Measurements from ENCODE around the gene CBR3.
"Not testable (repeated sequence)": the region's sequence is repeated elsewhere in the genome, so short reads cannot be mapped to it uniquely, and the experiment has no call there.

CBR3 gene

DNA sequence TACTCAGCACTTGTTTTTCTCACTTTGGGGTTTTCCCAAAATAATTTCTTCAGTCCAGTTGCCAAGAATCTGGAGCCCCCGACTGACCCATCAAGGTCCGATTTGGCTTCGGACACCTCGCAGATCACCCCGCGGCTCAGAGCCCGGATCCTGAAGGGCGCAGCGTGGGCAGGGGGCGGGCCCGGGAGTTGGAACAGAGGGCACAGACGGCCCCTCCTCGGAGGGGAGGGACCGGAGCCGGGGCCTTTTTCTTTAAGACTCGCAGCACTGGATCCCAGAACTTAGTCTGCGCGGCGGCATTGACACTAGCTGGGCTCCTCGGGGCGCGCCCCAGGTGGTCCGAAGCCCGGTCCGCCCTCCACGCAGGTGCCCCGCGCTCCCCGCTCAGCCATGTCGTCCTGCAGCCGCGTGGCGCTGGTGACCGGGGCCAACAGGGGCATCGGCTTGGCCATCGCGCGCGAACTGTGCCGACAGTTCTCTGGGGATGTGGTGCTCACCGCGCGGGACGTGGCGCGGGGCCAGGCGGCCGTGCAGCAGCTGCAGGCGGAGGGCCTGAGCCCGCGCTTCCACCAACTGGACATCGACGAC, at the start of gene CBR3:
TSS of gene CBR3 (plus strand) at position 277 of the 588 bp plus-strand sequence. CDS start at position 391, 114 bp downstream.
- no peak for DNase-seq (ENCODE audit: low spot score)

DNA sequence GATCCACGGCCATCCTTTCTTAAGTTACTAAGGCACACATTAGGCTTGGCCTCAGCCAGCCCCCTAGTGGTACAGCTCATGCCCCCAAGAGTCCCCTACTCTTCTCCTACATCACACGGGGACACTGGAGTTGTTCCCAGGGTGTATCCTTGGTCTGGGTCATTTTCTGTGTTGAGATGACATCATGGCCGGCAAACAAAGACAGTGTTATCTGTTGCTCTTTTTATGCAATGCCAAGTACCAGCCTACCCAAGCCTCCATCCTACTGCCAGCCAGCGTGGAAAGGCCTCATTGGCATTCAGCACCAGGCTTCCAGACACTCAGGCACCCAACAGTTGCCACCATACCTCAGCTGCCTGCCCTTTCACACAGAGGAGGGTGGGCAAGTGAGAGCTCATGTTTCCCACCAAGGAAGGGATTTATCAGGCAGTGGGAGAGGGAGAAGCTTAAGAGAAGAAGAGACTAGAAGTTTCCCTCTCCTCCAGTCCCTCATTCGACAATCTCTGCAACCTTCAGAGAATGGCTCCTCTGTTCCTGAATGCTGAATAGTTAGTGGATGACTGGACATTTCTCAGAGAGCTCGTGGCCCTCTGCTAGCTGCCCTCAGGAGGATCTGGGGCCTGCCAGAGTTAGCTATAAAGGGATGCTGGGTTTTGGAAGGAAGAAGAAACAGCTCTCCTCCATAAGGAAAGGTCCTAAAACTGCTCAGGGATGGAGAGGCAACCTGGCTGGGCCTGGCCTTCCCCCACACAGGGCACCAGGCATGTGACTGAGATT, 47.3 kb upstream of the CBR3 start:
- no peak for DNase-seq (ENCODE audit: low spot score)

DNA sequence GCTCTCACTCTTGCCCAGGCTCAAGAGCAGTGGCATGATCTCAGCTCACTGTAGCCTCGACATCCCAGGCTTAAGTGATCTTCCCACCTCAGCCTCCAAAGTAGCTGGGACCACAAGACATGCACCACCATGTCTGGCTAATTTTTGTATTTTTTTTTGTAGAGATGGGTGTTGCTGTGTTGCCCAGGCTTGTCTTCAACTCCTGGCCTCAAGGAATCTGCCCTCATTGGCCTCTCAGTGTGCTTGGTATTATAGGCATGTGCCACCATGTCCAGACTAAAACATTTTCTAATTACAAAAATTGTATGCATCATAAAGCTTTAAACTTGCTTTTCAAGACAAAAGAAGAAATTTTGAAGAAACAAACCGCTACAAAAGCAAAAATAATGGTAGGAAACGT, 44.9 kb upstream of the CBR3 start:
- DNase-seq (ENCODE audit: low spot score): no peak

DNA sequence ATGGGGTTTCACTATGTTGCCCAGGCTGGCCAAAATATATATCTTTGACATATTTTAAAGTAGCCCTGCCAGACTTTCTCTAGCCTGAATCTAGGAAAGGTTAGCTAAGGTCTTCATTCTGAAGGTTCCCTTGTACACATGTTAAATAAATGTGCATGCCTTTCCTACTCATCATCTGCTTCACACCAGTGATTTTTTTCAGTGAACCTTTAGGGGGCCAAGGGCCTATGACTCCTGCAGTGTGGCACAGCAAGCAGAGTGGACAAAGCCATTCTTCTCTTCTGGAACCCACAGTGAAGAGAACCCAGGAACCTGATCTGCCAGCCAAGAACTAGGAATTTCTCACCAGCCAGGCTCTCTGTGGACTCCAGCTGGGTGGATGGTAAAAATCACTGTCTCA, 42.2 kb upstream of the CBR3 start:
- DNase-seq (ENCODE audit: low spot score): no peak

DNA sequence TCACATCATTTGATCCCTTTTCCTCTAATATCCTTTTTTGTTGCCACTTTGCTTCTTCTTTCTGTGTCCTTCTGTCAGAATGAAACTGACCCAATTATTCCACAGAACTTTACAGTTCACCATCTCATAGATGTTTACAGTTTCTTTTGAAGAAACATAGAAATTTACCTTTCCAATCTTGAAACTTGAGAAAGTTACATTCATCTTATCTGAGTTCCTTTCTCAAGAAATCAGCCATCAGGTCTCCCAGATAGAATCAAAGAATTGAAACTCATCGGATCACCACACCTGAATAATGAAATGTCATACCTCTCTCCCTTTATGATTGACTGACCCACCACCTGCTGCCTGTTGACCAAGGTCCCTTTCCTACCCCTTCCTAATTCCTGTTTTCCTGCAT, 41.4 kb upstream of the CBR3 start:
- no peak for DNase-seq (ENCODE audit: low spot score)

DNA sequence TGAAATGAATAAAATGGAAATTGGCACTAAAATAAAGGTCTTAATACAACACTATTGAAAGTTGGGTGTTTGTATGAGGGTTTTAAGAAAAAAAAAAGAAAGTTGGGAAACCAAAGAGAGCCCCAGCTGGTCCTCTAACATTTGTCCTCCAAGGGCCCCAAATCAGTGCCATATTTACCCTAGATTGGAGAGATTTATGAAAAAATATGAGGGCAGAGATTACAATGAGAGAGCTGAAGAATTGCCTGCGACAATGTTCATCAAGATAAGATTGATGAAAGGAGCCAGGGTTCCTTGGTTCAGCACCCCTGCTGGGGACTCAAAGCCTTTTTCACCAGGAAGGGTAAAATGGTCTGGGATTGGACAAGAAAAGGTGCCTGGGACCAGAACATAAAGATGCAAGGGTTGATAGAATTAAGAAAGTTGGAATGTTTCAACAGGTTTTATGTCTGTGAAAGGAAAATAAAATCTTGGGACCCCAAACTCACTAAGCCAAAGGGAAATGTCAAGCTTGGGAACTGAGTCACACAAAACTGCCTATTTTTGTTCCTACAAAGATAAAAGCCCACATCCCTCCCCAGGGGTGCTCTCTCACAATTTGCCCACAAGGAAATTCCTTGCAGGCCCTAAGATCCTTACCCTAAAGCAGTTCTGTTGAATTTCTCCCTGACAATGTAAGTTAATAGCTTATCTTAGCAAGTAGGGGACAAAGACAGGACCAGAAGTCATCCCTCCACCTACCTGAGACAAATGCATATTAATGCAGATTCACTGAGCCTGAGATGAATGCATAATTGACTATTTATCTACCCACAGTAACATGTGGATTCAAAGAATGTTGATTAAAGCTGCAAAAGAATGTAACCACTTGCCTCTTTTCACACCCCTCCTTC, 38.2 kb upstream of the CBR3 start:
- DNase-seq (ENCODE audit: low spot score): no peak

DNA sequence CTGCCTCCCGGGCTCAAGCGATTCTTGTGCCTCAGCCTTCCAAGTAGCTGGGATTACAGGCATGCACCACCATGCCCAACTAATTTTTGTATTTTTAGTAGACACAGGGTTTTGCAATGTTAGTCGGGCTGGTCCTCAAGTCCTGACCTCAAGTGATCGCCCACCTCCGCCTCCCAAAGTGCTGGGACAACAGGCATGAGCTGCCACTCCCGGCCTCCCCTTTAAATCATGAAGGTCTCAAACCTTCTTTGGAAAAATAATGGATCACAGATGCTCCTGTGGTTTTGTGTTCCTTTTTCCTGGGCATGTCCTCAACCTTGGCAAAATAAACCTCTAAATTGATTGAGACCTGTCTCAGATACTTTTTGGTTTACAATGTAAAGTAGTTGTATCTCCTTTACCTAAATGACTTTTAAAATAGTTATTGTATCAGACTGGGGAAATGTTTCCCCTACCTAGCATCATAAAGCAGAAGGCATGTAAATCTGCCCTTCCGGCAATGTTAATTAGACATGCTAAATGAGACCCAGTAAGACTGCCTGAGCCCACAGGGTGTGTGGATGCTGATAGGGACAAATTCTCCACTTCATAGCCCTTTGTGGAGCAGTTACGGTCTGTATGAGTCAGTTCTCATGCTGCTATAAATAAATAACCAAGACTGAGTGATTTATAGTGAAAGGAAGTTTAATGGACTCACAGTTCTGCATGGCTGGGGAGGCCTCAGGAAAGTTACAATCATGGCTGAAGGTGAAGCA, 37.3 kb upstream of the CBR3 start:
- no peak for DNase-seq (ENCODE audit: low spot score)

DNA sequence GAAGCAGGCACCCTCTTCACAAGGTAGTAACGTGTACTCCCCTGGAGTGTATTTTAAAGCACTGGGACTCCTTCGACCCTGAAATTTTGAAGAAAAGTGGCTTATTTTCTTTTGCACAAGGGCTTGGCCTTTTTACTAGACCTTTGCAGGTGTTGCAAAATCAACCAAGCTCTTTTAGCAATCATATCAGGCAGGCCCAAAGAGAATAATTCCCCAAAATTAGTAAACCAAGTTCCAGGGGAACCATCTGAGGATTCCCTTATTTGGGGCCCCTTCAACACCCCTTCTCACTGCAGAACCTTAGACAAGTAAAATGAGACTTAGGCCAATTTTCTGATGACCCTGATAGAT, 36.7 kb upstream of the CBR3 start:
- no peak for DNase-seq (ENCODE audit: low spot score)

DNA sequence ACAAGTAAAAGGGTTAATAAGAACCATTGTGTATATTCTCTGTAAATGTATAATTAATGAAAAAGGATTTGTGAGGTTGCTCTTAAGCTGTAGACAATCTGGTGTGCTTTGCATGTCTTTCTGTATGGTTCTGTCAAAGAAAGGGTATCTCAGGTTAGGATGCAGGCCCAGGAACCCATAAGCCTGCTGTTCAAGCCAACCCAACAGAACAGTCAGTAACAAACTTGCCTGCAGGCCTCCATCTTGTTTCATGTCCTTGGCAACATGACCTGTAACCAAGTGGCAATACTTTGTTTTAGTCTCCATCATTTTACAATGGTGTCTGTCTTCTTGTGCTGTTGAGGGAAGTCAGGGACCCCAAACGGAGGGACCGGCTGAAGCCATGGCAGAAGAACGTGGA, 35.9 kb upstream of the CBR3 start:
- no peak for DNase-seq (ENCODE audit: low spot score)

DNA sequence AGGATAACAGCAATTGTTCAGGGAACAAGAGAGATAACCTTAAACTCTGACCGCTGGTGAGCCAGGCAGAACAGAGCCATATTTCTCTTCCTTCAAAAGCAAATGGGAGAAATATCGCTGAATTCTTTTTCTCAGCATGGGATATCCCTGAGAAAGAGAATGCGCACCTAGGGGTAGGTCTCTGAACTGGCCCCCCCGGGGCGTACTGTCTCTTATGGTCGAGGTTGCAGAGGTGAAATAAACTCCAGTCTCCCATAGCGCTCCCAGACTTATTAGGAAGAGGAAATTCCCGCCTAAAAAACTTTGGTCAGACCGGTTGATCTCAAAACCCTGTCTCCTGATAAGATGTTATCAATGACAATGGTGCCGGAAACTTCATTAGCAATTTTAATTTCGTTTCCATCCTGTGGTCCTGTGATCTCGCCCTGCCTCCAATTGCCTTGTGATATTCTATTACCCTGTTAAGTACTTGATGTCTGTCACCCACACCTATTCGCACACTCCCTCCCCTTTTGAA, 35.1 kb upstream of the CBR3 start:
- not testable (repeated sequence) for DNase-seq (ENCODE audit: low spot score)

DNA sequence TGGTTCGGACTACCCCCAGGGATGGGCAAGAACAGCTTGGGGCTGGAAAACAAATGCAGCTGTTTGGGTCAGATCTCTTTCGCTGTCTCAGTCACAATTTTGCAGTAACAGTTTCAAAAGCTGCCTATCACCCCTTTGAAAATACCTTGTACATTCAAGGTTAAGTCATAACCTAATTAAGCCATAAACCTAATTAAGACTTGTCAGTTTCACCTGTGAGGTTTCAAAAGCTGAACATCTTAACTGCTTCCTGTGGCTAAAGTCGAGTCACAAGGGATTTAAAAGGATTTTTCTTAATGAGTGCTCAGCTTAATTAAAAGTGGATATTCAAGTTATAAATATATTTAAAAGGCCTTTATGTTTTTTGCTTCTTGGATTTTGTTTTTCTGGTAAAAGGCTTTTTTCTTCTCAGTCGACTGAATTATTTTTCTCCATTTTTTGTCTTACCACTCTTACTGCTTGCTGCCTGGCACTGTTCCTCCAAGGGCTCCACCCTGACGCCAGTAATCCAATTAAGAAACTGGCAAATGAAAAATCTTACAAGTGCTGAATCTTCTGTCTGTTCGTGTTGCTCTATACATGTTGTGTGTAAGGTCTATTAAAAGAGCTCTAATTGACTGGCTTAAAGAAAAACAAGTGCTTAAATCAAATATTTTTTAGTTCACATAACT, 33.8 kb upstream of the CBR3 start:
- no peak for DNase-seq (ENCODE audit: low spot score)

DNA sequence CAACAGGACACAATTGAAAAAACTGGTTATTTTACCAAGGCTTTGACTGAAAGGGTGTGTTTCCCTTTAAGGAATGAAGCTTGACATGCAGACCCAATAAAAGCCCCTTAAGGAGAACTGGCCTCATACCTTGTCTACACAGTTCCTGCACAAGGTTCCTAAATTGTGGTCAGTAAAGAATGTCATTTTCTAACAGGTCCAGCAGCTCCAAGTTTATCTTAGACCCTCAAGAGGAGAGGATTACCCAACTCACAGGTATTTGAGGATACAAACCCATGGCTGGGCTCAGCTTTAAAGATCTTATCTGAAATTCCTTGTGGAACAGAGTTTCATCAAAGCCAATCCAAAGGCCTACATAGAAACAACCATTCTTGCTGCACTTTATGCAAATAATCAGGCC, 31.4 kb upstream of the CBR3 start:
- DNase-seq (ENCODE audit: low spot score): no peak

DNA sequence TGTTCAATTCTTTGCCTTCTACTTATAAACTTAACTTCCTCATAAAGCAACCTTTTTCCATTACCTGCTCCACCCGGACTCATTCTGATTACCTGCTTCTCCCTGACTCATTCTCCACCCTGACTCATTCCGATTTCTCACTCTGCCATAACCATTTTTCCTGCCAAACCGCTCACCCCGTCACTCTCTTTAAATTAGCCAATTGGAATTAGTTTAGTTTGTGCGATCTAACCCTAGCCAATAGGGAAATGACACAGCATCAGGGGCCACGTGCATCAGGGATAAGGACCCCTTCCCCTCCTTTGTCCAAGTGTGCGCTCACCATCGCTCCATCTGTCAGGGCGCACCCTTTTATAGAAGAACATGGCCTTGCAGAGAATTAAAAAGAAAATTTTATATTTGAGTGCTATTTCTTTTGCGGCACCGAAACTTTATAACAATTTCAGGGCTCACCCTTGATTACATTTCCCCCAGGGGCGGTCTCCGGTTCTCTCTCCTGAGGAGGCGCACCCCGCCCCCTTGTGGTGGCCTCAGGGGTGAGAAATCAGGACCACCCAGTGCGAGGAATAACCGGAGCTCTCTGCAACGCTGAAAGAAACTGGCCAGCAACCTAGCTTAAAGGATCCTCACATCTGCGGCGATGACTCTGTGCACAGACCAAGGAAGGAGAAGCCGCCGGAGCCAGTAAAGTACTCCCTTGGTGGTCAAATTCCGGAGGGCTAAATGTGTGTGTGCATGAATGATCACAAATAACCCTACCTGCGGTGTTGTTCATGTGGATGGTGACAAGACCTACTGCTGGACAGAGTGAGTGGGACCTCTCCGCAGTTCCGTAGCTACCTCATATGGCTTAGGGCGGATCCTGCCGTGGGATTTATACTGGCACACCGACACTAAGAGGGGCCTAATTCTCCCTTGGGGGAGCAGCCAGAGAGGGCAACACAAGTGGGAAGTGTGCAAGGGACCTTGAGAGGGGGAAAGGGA, 30.3 kb upstream of the CBR3 start:
- no peak for DNase-seq (ENCODE audit: low spot score)

DNA sequence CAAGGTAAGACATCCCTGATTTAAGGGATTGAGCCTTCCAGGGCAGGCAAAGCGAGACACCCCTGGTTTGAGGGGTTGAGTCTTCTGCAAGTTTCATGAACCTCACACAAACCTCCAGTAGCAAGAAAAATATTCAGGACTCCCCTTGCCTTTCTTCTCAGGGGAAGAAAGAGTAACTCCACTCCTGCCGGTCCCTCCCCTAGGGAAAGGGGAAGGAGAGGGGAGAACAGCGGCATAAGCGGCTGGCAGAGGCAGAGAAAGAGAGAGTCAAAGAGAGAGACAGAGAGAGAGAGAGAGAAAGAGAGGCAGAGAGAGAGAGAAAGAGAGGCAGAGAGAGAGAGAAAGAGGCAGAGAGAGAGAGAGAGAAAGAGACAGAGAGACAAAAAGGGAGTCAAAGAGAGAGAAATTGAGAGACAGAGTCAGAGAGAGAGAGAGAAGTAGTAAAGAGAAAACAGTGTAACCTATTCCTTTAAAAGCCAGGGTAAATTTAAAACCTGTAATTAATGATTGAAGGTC, 29.5 kb upstream of the CBR3 start:
- no peak for DNase-seq (ENCODE audit: low spot score)

DNA sequence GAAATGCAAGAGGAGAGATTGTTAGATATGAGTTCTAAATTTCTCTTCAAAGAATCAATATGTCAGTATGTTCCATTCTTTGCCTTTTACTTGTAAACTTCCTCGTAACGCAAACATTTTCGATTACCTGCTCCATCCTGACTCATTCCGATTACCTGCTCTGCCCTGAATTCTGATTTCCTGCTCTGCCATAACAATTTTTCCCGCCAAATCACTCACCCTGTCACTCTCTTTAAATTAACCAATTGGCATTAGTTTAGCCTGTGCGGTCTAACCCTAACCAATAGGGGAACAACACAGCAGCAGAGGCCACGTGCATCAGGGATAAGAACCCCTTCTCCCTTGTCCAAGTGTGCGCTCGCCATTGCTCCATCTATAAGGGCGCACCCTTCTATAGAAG, 25.0 kb upstream of the CBR3 start:
- DNase-seq (ENCODE audit: low spot score): no peak

DNA sequence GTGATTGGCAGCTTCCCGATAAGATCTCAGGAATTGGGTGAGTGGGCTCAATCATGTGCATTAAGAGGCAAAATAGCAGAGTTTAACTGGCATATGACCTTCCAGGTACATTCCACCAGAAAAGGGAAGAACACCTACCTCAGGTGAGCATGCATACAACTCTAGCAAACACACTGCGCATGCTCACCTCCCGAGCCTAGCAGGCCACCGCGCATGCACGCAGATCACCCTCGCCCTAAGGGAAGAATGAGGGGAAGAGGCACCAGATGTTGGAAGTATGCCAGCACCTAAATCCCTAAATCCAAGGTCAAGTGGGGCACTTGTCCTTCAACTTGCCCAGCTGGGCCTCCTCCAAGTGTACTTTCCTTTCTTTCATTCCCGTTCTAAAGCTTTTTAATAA, 23.6 kb upstream of the CBR3 start:
- DNase-seq (ENCODE audit: low spot score): no peak

DNA sequence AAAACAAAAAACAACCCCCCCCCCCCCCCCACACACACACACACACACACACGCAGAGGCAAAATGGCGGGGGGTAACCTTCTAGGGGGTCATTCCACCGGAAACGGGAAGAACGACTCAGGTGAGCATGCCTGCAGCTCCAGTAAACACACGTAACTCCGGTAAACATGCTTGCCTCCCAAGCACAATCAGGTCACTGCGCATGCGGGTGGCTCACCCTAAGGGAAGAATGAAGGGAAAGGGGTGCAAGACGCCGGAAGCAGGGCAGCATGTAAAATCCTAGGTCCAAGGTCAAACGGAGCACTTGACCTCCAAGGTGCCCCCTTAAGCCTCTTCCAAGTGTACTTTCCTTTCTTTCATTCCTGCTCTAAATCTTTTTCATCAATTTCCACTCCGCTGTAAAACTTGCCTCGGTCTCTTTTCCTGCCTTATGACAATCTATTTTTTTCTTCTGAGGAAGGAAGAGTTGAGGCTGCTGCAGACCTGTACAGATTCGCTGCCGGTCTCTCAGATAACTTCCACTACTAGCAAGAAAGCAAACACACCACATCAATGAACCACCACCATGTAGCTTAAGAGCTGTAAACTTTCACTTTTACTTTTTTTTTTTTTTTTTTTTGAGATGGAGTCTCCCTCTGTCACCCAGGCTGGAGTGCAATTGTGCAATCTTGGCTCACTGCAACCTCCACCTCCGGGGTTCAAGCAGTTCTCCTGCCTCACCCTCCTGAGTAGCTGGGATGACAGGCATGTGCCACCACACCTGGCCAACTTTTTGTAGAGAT, 21.0 kb upstream of the CBR3 start:
- DNase-seq (ENCODE audit: low spot score): peak; percentile 82

DNA sequence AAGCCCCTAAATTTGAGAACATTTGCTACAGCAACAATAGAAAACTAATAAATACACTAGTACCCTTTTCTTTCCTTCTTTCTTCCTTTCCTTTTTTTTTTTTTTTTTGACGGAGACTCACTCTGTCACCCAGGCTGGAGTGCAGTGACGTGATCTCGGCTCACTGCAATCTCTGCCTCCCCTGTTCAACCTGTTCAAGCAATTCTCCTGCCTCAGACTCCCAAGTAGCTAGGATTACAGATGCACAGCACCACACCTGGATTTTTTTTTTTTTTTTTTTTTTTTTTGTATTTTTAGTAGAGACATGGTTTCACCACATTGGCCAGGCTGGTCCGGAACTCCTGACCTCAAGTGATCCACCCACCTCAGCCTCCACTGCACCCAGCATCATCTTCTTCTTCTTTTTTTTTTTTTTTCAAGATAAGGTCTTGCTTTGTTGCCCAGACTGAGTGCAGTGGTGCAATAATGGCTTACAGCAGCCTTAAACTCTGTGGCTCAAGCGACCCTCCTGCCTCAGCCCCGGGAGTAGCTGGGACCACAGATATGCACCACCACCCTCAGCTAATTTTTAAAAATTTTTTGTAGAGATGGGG, 19.6 kb upstream of the CBR3 start:
- no peak for DNase-seq (ENCODE audit: low spot score)

DNA sequence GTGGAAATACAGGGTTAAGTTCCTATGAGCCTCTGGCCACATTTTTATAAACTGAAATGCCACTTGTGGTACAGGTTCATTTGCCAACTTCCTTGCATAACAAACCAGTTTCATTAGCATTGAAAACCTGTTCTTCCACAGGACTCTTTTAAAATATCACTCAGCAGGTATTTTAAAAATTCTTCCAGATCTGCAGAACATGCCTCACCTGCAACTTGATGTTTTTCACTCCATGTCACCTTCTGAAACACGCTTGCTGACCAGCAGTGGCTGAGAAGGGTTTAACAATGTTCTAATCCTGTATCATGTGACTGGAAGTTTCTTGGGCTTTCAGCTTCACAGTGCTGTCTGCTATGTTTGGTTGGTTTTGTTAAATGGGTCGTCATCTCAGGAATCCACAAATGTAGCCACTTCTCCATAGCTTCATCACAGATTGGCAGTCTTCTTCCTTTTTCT, 17.6 kb upstream of the CBR3 start:
- no peak for DNase-seq (ENCODE audit: low spot score)
